GM12878 (cell line): ENCODE data around the gene SPDYC. TPM values are rescaled to one million over a fixed set of nuclear protein-coding genes. Genes with fewer than 3 reads are reported as not detected.

Experiments used
- ASH2L ChIP-seq: fragments of 300-600, 200-600 bp; sonication (generic); IDR thresholded peaks from 2 replicates; pipeline ENCODE4 v1.6.1; 2017; ENCODE audit warnings: low read depth, mild to moderate bottlenecking, borderline replicate concordance
- ATF7 ChIP-seq: fragments of 450-650 bp; IDR thresholded peaks from 2 replicates; pipeline ENCODE4 v1.6.1; 2016; ENCODE audit warnings: low read depth, mild to moderate bottlenecking
- BMI1 ChIP-seq: fragments of 450-650 bp; IDR thresholded peaks from 2 replicates; pipeline ENCODE4 v1.6.1; 2016; ENCODE audit warnings: mild to moderate bottlenecking, moderate library complexity, borderline replicate concordance
- CBX3 ChIP-seq: fragments of 200-600 bp; sonication (generic); IDR thresholded peaks from 2 replicates; pipeline ENCODE4 v1.6.1; 2016; ENCODE audit warnings: low read depth, borderline replicate concordance
- HDAC2 ChIP-seq: fragments of 200-600 bp; sonication (generic); IDR thresholded peaks from 2 replicates; pipeline ENCODE4 v1.6.1; 2017
- JUNB ChIP-seq: IDR thresholded peaks from 2 replicates; pipeline ENCODE4 v1.6.1; 2016; ENCODE audit warnings: antibody characterized with exemption, mild to moderate bottlenecking
- LARP7 ChIP-seq: fragments of 450-650 bp; IDR thresholded peaks from 2 replicates; pipeline ENCODE4 v1.6.1; 2017; ENCODE audit warnings: mild to moderate bottlenecking
- MEF2A ChIP-seq: IDR thresholded peaks from 2 replicates; pipeline ENCODE4 v1.6.1; 2011; ENCODE audit warnings: low read depth, mild to moderate bottlenecking, low read length, moderate library complexity; ENCODE audit not compliant: insufficient read depth
- MTA2 ChIP-seq: fragments of 450-650 bp; IDR thresholded peaks from 2 replicates; pipeline ENCODE4 v1.6.1; 2016; ENCODE audit warnings: low read depth, mild to moderate bottlenecking, moderate library complexity
- PAX8 ChIP-seq: fragments of 450-650 bp; IDR thresholded peaks from 2 replicates; pipeline ENCODE4 v1.6.1; 2017; ENCODE audit warnings: mild to moderate bottlenecking, moderate library complexity
- PKNOX1 ChIP-seq: fragments of 450-650 bp; IDR thresholded peaks from 2 replicates; pipeline ENCODE4 v1.6.1; 2016; ENCODE audit warnings: mild to moderate bottlenecking
- POU2F2 ChIP-seq: IDR thresholded peaks from 3 replicates; pipeline ENCODE4 v1.6.1; 2011; ENCODE audit warnings: low read depth, mild to moderate bottlenecking, low read length, borderline replicate concordance
- RB1 ChIP-seq: fragments of 450-650 bp; formaldehyde crosslinking; IDR thresholded peaks from 2 replicates; pipeline ENCODE4 v1.6.1; 2017; ENCODE audit warnings: mild to moderate bottlenecking, borderline replicate concordance
- SIX5 ChIP-seq: IDR thresholded peaks from 2 replicates; pipeline ENCODE4 v1.6.1; 2011; ENCODE audit warnings: mild to moderate bottlenecking, low read depth, low read length, moderate library complexity; ENCODE audit not compliant: severe bottlenecking
- SKIL ChIP-seq: fragments of 450-650 bp; IDR thresholded peaks from 2 replicates; pipeline ENCODE4 v1.6.1; 2017; ENCODE audit warnings: mild to moderate bottlenecking, low read depth, inconsistent platforms; ENCODE audit not compliant: poor library complexity, severe bottlenecking
- SMAD1 ChIP-seq: fragments of 450-650 bp; IDR thresholded peaks from 2 replicates; pipeline ENCODE4 v1.6.1; 2018; ENCODE audit warnings: mild to moderate bottlenecking, low read depth; ENCODE audit not compliant: partially characterized antibody
- SP1 ChIP-seq: IDR thresholded peaks from one replicate; pipeline ENCODE4 v1.6.1; 2011; ENCODE audit warnings: low read depth, low read length
- STAT1 ChIP-seq: fragments of 450-650 bp; conservative IDR thresholded peaks from 2 replicates; pipeline ENCODE4 v1.6.1; 2014; ENCODE audit warnings: antibody characterized with exemption, mild to moderate bottlenecking
- TBL1XR1 ChIP-seq: IDR thresholded peaks from 2 replicates; pipeline ENCODE4 v1.6.1; 2012; ENCODE audit warnings: low read depth, low read length, improper control_type of control experiment
- USF1 ChIP-seq: IDR thresholded peaks from 2 replicates; pipeline ENCODE4 v1.6.1; 2011; ENCODE audit warnings: borderline replicate concordance, low read depth, mild to moderate bottlenecking, moderate library complexity, mixed read lengths, low read length; ENCODE audit not compliant: insufficient read depth; ENCODE audit errors: extremely low read length
- ZBED1 ChIP-seq: IDR thresholded peaks from 2 replicates; pipeline ENCODE4 v1.6.1; 2016; ENCODE audit warnings: borderline replicate concordance
- ZBTB40 ChIP-seq: fragments of 450-650 bp; IDR thresholded peaks from 2 replicates; pipeline ENCODE4 v1.6.1; 2016; ENCODE audit warnings: mild to moderate bottlenecking, moderate library complexity, borderline replicate concordance
- ZNF384 ChIP-seq: IDR thresholded peaks from 2 replicates; pipeline ENCODE4 v1.6.1; 2012; ENCODE audit warnings: low read depth, mild to moderate bottlenecking, low read length, improper control_type of control experiment, borderline replicate concordance
- polyA plus RNA-seq, 11 experiments: library from polyadenylated mRNA; depleted of rRNA in 4 of 11; unstranded in 6 of 11; stranded (reverse) in 5 of 11; fragments of >200 nt; fragmentation: Nextera tagmentation in 4 of 11; fragmentation: Illumina TruSeq in 1 of 11; extraction: Ambion mirVana in 4 of 11; extraction: Trizol in 1 of 11; gene quantifications; 1 replicate in 1 of 11; 2 replicates in 10 of 11; pipeline versions ENCODE4 v1.2.1 to v1.2.3, GENCODE V29; 2011 to 2016; ENCODE audit warnings: inconsistent platforms in 2 of 11, missing spikeins in 2 of 11, low read depth in 1 of 11
- total RNA-seq, 4 experiments: library from RNA; depleted of rRNA in 3 of 4; stranded (reverse); fragments of >200 nt in 3 of 4; fragmentation: Illumina TruSeq in 1 of 4; extraction: Trizol in 1 of 4; gene quantifications; 2 replicates each; pipeline versions ENCODE4 v1.2.1 to v1.2.3, GENCODE V29; 2013 to 2021

The SPDYC gene
- total and polyA plus RNA-seq, 10 of the 15 experiments (the other 5 are each of a cell fraction or from before 2014, with no cell fraction given): not detected

GRCh38 chr11:65134240-65134951 lies 35.6 kb upstream of the SPDYC start, which contains the start of gene SYVN1 (continued):
- TF ChIP-seq MTA2: peak; percentile 58; the same call in 1 of the 2 replicates
- TF ChIP-seq SIX5: peak; percentile 45
- peak; percentile 95 for TF ChIP-seq ZBTB40
- TF ChIP-seq PKNOX1: no peak
- TF ChIP-seq SKIL: no peak
- no peak for TF ChIP-seq USF1
- TF ChIP-seq ZNF384: no peak
- peak; percentile 27; the same call in 1 of the 2 replicates for TF ChIP-seq ASH2L
- no peak for TF ChIP-seq BMI1
- peak; percentile 91; the same call in 1 of the 2 replicates for TF ChIP-seq RB1
- no peak for TF ChIP-seq JUNB
- TF ChIP-seq ZBED1: peak; percentile 55; the same call in 1 of the 2 replicates
- no peak for TF ChIP-seq MEF2A
- peak; percentile 97 for TF ChIP-seq STAT1
- TF ChIP-seq SMAD1: peak; percentile 56
- TF ChIP-seq HDAC2: no peak
- no peak for TF ChIP-seq SP1
- TF ChIP-seq POU2F2: peak; percentile 70; the same call in 2 of the 3 replicates
- TF ChIP-seq LARP7: peak; percentile 60
- TF ChIP-seq PAX8: 0 out of 2 replicates have a peak, but pooled peaks have one; percentile 14
- no peak; the same call in 1 of the 2 replicates for TF ChIP-seq TBL1XR1
- TF ChIP-seq ATF7: peak; percentile 100
- no peak for TF ChIP-seq CBX3
